ENCODE results near the gene ZNF248. TPM values are rescaled to one million over a fixed set of nuclear protein-coding genes. Genes with fewer than 3 reads are reported as not detected.

Gene ZNF248
- total RNA-seq (10 to 100 TPM; 18.8 to 19.1 TPM), polyA plus RNA-seq (1 to 10 TPM; 4.8 to 6.7 (median 5.4) TPM), total RNA-seq (8.9 to 33.5 (median 16.1) reads per million in 6 experiments)

DNA sequence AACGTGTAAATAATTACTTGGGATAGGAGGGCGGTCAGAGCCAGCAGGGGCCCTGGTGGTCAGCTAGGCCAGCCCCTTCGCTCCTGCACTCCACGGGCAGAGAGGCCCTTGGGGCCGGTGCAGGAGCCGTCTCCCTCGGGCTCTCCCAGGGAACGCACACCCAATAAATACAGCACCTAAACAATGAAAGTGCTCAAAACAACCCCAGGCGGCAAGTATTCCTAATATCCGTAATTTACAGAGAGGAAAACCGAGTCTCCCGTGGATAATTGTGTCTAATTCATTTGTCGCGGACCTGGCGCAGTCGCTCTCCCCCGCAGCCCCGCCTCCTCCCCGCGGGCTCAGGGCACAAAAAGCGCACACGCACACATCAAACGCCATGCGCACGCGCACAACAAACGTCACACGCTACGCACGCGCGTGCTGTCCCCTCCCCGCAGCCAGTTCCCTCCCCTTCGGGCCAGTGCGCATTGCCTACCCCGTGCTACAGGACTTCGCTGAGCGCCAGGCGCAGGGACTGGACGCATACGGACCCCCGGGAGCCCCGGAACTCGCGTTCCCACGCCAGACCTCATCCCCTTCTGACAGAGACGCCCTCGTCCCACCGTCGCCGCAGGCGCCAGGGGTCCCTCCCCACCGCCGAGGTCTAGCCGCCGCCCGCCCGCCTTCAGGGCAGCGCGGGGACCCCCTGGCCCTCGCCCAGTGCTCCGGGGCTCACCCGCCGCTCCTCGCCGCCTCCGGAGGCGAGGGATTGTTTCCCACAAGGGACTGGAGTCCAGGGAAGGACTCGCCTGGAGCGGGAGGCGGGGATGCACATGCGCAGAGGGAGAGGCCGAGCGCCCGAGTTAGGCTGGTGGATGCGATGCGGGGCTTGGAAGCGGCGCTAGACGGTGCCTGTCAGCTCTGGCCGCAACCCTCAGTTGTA, at the start of gene ZNF248:
ZNF248 (minus strand) TSS at position 324 of the 925 bp plus-strand sequence. CDS start 1,300 bp downstream, outside the sequence.
- H3K4me3 Mint-ChIP-seq: peak within 1 kb of the TSS; percentile 88 to 97 (median 94)
- peaks cover 4 to 17% (median 13%) of the 10 kb centered on the region in 3 donors for H3K36me3 Mint-ChIP-seq

DNA sequence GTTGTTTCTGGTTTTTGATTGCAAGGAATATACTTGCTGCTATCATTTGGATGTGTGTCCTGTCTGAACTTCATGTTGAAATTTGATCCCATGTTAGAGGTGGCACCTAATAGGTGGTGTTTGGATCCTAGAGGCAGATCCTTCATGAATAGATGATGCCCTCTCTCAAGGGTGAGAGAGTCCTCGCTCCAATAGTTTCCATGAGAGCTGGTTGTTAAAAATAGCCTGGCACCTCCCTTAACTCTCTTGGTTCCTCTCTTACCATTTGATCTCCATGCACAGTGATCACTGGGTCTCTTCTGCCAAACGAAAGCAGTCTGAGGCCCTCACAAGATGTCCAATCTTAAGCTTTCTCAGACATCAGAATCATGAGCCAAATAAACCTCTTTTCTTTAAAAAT, 49.0 kb upstream of the ZNF248 start:
- peaks cover 0 to 52% (median 16%) of the 10 kb centered on the region in 9 donors for H3K9me3 Mint-ChIP-seq
- POLR2A ChIA-PET: no interaction called here
- H3K27me3 Mint-ChIP-seq: no peaks in the 10 kb centered on the region
- no peaks in the 10 kb centered on the region for H3K4me1 Mint-ChIP-seq
- peaks cover 0 to 17% (median 0%) of the 10 kb centered on the region in 3 donors for H3K36me3 Mint-ChIP-seq
- ATAC-seq (no peak), DNase-seq (no peak)
- no peak overlapping the region for H3K27ac Mint-ChIP-seq
- H3K4me3 Mint-ChIP-seq: no peak overlapping the region

More for the DNA sequence above, at the start of gene ZNF248:
- POLR2A ChIA-PET: interaction anchor here (0.9 to 2.6 kb wide), 4 partner anchors 118 to 544 kb away, joined by 3 to 7 read pairs (median 5); partner anchors contain the start of gene ZNF33A
- Mint-ChIP-seq H3K27me3 (peaks cover 0 to 2% (median 0%) of the 10 kb centered on the region in 5 donors), H3K4me1 (peaks cover 12 to 46% (median 45%) of the 10 kb centered on the region in 4 donors), H3K27ac (peak within 1 kb of the TSS; percentile 93 to 99 (median 98)), H3K9me3 (peaks cover 0 to 3% (median 0%) of the 10 kb centered on the region in 9 donors)
- ATAC-seq (peak; percentile 91 to 92), DNase-seq (peak; percentile 90 to 97 (median 94))

- Mint-ChIP-seq H3K36me3 (peaks cover 2 to 34% (median 10%) of the 10 kb centered on the region in 3 donors), H3K27ac (no peak overlapping the region), H3K4me3 (no peak overlapping the region), H3K4me1 (no peaks in the 10 kb centered on the region), H3K27me3 (peaks cover 0 to 2% (median 0%) of the 10 kb centered on the region in 5 donors), H3K9me3 (peaks cover 5 to 67% (median 34%) of the 10 kb centered on the region in 9 donors)
- DNase-seq (no peak), ATAC-seq (no peak)
- POLR2A ChIA-PET: no interaction called here
These were observed 39.0 kb upstream of the ZNF248 start for GRCh38 chr10:37896436-37896835.

GRCh38 chr10:37895674-37896073, 38.3 kb upstream of the ZNF248 start:
- Mint-ChIP-seq H3K27me3 (peaks cover 0 to 2% (median 0%) of the 10 kb centered on the region in 5 donors), H3K36me3 (peaks cover 2 to 41% (median 10%) of the 10 kb centered on the region in 3 donors), H3K4me3 (no peak overlapping the region), H3K4me1 (no peaks in the 10 kb centered on the region), H3K9me3 (peaks cover 5 to 74% (median 40%) of the 10 kb centered on the region in 9 donors), H3K27ac (no peak overlapping the region)
- ATAC-seq: no peak
- no peak for DNase-seq
- POLR2A ChIA-PET: no interaction called here

DNA sequence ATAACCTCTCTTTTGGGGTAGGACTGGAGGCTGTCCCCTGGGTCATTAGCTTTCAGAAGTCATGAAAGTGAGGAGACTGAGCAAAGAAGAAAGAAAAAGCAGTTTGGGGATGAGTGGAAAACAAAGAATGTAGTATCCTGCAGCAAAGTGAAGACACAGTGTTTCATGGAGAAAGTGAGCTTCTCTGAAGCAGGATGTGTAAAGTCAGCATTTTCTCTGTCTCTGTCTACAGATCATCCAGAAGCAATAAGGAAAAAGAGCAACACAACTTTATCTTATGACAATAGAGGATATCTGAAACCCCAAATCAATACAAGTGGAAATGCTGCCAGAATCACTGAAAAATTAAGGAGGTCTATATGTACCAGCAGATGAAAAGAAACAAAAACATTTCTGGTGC, 28.4 kb upstream of the ZNF248 start:
- POLR2A ChIA-PET: no interaction called here
- DNase-seq: no peak
- no peak overlapping the region for H3K27ac Mint-ChIP-seq
- peaks cover 8 to 27% (median 17%) of the 10 kb centered on the region in 9 donors for H3K9me3 Mint-ChIP-seq
- H3K27me3 Mint-ChIP-seq: peaks cover 0 to 2% (median 0%) of the 10 kb centered on the region in 5 donors
- no peak for ATAC-seq
- H3K36me3 Mint-ChIP-seq: peaks cover 2 to 38% (median 18%) of the 10 kb centered on the region in 3 donors
- no peaks in the 10 kb centered on the region for H3K4me1 Mint-ChIP-seq
- H3K4me3 Mint-ChIP-seq: no peak overlapping the region

GRCh38 chr10:37872955-37873354, 15.5 kb upstream of the ZNF248 start:
- Mint-ChIP-seq H3K4me1 (no peaks in the 10 kb centered on the region), H3K27me3 (no peaks in the 10 kb centered on the region), H3K4me3 (no peak overlapping the region), H3K27ac (peak overlapping the region in 1 of 10 donors; percentile 14), H3K36me3 (peaks cover 0 to 12% (median 4%) of the 10 kb centered on the region in 3 donors), H3K9me3 (peaks cover 0 to 4% (median 0%) of the 10 kb centered on the region in 9 donors)
- POLR2A ChIA-PET: no interaction called here
- ATAC-seq (no peak), DNase-seq (no peak)

GRCh38 chr10:37872283-37872682, 14.9 kb upstream of the ZNF248 start:
- DNase-seq (no peak), ATAC-seq (no peak)
- Mint-ChIP-seq H3K4me3 (no peak overlapping the region), H3K36me3 (peaks cover 0 to 12% (median 2%) of the 10 kb centered on the region in 3 donors), H3K9me3 (peaks cover 0 to 4% (median 0%) of the 10 kb centered on the region in 9 donors), H3K27me3 (no peaks in the 10 kb centered on the region), H3K27ac (peak overlapping the region in 2 of 10 donors; percentile 14 to 36), H3K4me1 (no peaks in the 10 kb centered on the region)
- POLR2A ChIA-PET: no interaction called here

GRCh38 chr10:37871568-37872251, 14.3 kb upstream of the ZNF248 start:
- POLR2A ChIA-PET: no interaction called here
- ATAC-seq (no peak), DNase-seq (no peak)
- Mint-ChIP-seq H3K27me3 (no peaks in the 10 kb centered on the region), H3K9me3 (peaks cover 0 to 4% (median 0%) of the 10 kb centered on the region in 9 donors), H3K36me3 (peaks cover 0 to 12% (median 2%) of the 10 kb centered on the region in 3 donors), H3K4me3 (no peak overlapping the region), H3K27ac (no peak overlapping the region), H3K4me1 (no peaks in the 10 kb centered on the region)

- H3K36me3 Mint-ChIP-seq: peaks cover 0 to 12% (median 2%) of the 10 kb centered on the region in 3 donors
- no peak overlapping the region for H3K27ac Mint-ChIP-seq
- peaks cover 0 to under 1% (median 0%) of the 10 kb centered on the region in 4 donors for H3K4me1 Mint-ChIP-seq
These were observed 13.7 kb upstream of the ZNF248 start for GRCh38 chr10:37871143-37871542.

GRCh38 chr10:37868796-37869195, 11.4 kb upstream of the ZNF248 start:
- Mint-ChIP-seq H3K4me3 (no peak overlapping the region), H3K4me1 (peaks cover 0 to 6% (median 0%) of the 10 kb centered on the region in 4 donors)

More at GRCh38 chr10:37871143-37871542, 13.7 kb upstream of the ZNF248 start:
- Mint-ChIP-seq H3K9me3 (peaks cover 0 to 4% (median 0%) of the 10 kb centered on the region in 9 donors), H3K27me3 (no peaks in the 10 kb centered on the region), H3K4me3 (no peak overlapping the region)
- no peak for ATAC-seq
- no peak for DNase-seq
- POLR2A ChIA-PET: no interaction called here

DNA sequence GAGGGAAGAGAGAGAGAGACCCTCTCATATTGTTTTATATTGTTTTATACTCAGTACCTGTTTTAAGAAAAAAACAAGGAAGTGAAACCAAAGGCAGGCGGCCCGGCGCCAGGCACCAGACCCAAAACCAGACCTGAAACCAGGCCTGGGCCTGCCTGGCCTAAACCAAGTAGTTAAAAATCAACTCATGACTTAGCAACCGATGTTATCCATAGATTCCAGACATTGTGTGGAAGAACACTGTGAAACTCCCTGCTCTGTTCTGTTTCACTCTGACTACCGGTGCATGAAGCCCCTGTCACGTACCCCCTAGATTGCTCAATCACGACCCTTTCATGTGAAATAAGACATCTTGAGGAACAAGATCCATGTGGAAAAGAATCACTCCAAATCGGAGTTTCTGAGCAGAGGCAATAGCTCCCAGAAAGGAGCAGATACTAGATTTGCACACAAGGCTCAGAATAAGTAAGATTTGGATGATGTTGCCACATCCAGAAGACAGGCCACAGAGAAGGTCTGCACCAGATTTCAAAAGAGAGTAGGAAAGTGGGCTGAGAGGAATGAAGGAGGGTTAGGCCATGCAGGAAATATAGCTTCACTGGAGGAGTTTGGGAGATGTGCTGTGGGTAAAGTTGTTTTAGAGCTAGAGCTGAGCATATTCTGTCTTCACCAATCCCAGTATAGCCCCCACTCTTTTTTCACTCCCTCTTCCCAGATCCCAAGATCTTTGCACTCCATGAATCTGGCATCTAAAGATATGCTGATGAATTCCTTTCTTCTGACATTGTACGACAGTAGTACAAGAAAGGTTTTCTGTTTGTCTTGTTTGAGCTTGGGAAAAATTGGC, 8.8 kb upstream of the ZNF248 start:
- no peak overlapping the region for H3K4me3 Mint-ChIP-seq
- H3K36me3 Mint-ChIP-seq: peaks cover 0 to 2% (median 0%) of the 10 kb centered on the region in 3 donors
- H3K27me3 Mint-ChIP-seq: no peaks in the 10 kb centered on the region
- H3K4me1 Mint-ChIP-seq: peaks cover 0 to 6% (median 0%) of the 10 kb centered on the region in 4 donors
- POLR2A ChIA-PET: no interaction called here
- no peak for ATAC-seq
- DNase-seq: peak in 1 of 10 donors; percentile 22
- H3K9me3 Mint-ChIP-seq: peaks cover 0 to 4% (median 0%) of the 10 kb centered on the region in 9 donors
- H3K27ac Mint-ChIP-seq: no peak overlapping the region

More at GRCh38 chr10:37868796-37869195, 11.4 kb upstream of the ZNF248 start:
- DNase-seq: no peak
- H3K27ac Mint-ChIP-seq: no peak overlapping the region
- H3K9me3 Mint-ChIP-seq: peaks cover 0 to 4% (median 0%) of the 10 kb centered on the region in 9 donors
- no peaks in the 10 kb centered on the region for H3K27me3 Mint-ChIP-seq
- peaks cover 0 to 12% (median 2%) of the 10 kb centered on the region in 3 donors for H3K36me3 Mint-ChIP-seq
- no peak for ATAC-seq
- POLR2A ChIA-PET: no interaction called here

DNA sequence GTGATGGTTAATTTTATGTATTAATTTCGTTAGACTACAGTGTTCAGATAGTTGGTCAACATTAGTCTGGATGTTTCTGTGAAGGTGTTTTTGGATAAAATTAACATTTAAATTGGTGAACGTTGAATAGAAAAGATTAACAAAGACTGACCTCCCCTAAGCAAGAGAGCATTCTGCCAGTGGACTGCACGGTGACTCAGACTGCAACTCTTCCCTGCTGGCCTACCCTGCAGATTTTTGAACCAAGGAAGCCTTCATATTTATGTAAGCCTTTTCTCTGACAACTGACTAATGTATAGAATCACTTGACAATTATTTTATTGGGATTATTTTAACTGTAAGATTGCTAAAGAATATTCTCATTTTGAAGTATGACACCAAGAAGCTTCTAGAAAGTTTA, 7.9 kb upstream of the ZNF248 start:
- no peak for DNase-seq
- ATAC-seq: no peak
- Mint-ChIP-seq H3K4me1 (peaks cover 0 to 6% (median 0%) of the 10 kb centered on the region in 4 donors), H3K36me3 (peaks cover 0 to 2% (median 0%) of the 10 kb centered on the region in 3 donors), H3K9me3 (peaks cover 0 to 1% (median 0%) of the 10 kb centered on the region in 9 donors), H3K27ac (no peak overlapping the region), H3K4me3 (no peak overlapping the region), H3K27me3 (no peaks in the 10 kb centered on the region)
- POLR2A ChIA-PET: no interaction called here
